ENCODE data around the gene MAMSTR. TPM values are rescaled to one million over a fixed set of nuclear protein-coding genes. Genes with fewer than 3 reads are reported as not detected.

MAMSTR gene
- total and polyA plus RNA-seq, 9 of the 15 experiments (the other 6 are each of a cell fraction or from before 2014, with no cell fraction given), result 0.08 to 1.00 (median 0.40) TPM; not detected in 1

DNA sequence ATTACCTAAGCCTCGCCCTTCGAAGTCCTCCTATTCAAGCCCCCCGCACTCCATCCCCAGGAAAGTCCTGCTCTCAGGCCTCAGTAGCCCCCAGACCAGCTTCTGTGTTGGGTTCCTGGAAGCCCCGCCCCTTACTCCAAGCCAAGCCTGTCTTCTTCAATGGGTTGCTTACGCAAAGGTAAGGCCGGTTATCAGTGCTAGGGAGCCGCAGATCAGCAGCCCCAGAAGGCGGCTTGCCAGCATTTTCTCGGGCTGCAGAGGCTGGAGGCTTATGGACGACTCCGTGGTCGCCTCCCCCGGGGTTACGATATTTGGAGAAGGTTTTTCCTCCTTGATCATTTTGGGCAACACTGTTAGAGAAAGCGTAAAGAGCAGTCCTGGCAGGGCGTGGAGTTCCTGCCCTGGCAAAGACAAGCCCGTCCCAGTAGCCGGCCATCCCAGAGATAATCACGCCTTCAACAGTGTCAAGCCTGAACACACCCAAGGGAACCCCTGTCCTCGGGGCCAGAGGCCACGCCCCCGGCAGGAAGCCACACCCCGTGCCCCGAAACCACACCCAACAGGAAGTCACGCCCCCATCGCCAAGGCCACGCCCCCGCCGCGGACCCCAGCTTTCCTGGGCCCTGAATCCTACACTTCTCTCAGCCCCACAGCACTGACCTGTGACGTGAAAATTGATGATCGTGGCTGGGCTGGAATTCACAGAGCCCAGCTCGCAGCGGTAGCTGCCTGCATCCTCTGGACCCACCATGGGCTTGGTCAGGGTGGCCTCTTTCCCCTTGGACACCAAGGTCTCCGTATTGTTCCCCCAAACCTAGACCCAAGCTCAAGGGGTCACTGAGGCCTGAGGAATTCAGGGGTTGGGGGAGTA is 21.8 kb upstream of the MAMSTR start (continued):
- no peak for TF ChIP-seq ZNF551 (CRISPR knock-in tag; IDR thresholded peaks at IDR 0.05)
- TF ChIP-seq SP2 (IDR thresholded peaks at IDR 0.05; ENCODE audit: extremely low read depth, low read depth, low read length, poor library complexity, severe bottlenecking), result no peak
- TF ChIP-seq, protein P1, sequence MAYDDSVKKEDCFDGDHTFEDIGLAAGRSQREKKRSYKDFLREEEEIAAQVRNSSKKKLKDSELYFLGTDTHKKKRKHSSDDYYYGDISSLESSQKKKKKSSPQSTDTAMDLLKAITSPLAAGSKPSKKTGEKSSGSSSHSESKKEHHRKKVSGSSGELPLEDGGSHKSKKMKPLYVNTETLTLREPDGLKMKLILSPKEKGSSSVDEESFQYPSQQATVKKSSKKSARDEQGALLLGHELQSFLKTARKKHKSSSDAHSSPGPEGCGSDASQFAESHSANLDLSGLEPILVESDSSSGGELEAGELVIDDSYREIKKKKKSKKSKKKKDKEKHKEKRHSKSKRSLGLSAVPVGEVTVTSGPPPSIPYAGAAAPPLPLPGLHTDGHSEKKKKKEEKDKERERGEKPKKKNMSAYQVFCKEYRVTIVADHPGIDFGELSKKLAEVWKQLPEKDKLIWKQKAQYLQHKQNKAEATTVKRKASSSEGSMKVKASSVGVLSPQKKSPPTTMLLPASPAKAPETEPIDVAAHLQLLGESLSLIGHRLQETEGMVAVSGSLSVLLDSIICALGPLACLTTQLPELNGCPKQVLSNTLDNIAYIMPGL (CRISPR knock-in tag; IDR thresholded peaks at IDR 0.05), result no peak
- TF ChIP-seq, protein P2, sequence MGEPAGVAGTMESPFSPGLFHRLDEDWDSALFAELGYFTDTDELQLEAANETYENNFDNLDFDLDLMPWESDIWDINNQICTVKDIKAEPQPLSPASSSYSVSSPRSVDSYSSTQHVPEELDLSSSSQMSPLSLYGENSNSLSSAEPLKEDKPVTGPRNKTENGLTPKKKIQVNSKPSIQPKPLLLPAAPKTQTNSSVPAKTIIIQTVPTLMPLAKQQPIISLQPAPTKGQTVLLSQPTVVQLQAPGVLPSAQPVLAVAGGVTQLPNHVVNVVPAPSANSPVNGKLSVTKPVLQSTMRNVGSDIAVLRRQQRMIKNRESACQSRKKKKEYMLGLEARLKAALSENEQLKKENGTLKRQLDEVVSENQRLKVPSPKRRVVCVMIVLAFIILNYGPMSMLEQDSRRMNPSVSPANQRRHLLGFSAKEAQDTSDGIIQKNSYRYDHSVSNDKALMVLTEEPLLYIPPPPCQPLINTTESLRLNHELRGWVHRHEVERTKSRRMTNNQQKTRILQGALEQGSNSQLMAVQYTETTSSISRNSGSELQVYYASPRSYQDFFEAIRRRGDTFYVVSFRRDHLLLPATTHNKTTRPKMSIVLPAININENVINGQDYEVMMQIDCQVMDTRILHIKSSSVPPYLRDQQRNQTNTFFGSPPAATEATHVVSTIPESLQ (CRISPR knock-in tag; IDR thresholded peaks at IDR 0.05), result 0 out of 2 replicates have a peak, but pooled peaks have one; percentile 59
- TF ChIP-seq FOXK2 (conservative IDR thresholded peaks at IDR 0.05 in 1 of 2, IDR thresholded peaks at IDR 0.05 in 1 of 2; ENCODE audit: low read depth in 2 of 2), result no peak; a peak in 2 of 4 replicates
- TF ChIP-seq, protein P3, sequence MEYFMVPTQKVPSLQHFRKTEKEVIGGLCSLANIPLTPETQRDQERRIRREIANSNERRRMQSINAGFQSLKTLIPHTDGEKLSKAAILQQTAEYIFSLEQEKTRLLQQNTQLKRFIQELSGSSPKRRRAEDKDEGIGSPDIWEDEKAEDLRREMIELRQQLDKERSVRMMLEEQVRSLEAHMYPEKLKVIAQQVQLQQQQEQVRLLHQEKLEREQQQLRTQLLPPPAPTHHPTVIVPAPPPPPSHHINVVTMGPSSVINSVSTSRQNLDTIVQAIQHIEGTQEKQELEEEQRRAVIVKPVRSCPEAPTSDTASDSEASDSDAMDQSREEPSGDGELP (CRISPR knock-in tag; IDR thresholded peaks at IDR 0.05; ENCODE audit: borderline replicate concordance), result peak; percentile 64; the same call in 1 of the 2 replicates
- TF ChIP-seq ZKSCAN3 (CRISPR knock-in tag; IDR thresholded peaks at IDR 0.05), result no peak
- peak; percentile 11; the same call in 1 of the 2 replicates for TF ChIP-seq ZSCAN32 (CRISPR knock-in tag; IDR thresholded peaks at IDR 0.05)
- no peak for TF ChIP-seq TAF15 (IDR thresholded peaks at IDR 0.05; ENCODE audit: low read depth, low read length)
- TF ChIP-seq ZNF583 (CRISPR knock-in tag; IDR thresholded peaks at IDR 0.05), result peak; percentile 51; the same call in 1 of the 2 replicates
- TF ChIP-seq TBP (optimal IDR thresholded peaks at IDR 0.05; ENCODE audit: low read depth, low read length), result peak; percentile 35
- TF ChIP-seq SRSF3 (IDR thresholded peaks at IDR 0.05; ENCODE audit: insufficient read depth, low read length), result no peak
- TF ChIP-seq, protein P4, sequence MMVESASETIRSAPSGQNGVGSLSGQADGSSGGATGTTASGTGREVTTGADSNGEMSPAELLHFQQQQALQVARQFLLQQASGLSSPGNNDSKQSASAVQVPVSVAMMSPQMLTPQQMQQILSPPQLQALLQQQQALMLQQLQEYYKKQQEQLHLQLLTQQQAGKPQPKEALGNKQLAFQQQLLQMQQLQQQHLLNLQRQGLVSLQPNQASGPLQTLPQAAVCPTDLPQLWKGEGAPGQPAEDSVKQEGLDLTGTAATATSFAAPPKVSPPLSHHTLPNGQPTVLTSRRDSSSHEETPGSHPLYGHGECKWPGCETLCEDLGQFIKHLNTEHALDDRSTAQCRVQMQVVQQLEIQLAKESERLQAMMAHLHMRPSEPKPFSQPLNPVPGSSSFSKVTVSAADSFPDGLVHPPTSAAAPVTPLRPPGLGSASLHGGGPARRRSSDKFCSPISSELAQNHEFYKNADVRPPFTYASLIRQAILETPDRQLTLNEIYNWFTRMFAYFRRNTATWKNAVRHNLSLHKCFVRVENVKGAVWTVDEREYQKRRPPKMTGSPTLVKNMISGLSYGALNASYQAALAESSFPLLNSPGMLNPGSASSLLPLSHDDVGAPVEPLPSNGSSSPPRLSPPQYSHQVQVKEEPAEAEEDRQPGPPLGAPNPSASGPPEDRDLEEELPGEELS (CRISPR knock-in tag; IDR thresholded peaks at IDR 0.05; ENCODE audit: borderline replicate concordance), result no peak
- TF ChIP-seq ZZZ3 (IDR thresholded peaks at IDR 0.05), result no peak
- no peak for TF ChIP-seq ZNF695 (CRISPR knock-in tag; IDR thresholded peaks at IDR 0.05)
- TF ChIP-seq ZFX (CRISPR knock-in tag; IDR thresholded peaks at IDR 0.05), result peak; percentile 66; the same call in 1 of the 2 replicates
- TF ChIP-seq RBM22 (IDR thresholded peaks at IDR 0.05; ENCODE audit: low read depth, low read length, poor library complexity, severe bottlenecking), result no peak
- TF ChIP-seq NRF1 (conservative IDR thresholded peaks at IDR 0.05 in 1 of 2, IDR thresholded peaks at IDR 0.05 in 1 of 2), result peak; percentile 51 to 63
- TF ChIP-seq ZNF282 (CRISPR knock-in tag; IDR thresholded peaks at IDR 0.05), result no peak
- TF ChIP-seq SMARCB1 (IDR thresholded peaks at IDR 0.05; ENCODE audit: insufficient read length, low read depth), result no peak
- TF ChIP-seq COPS2 (conservative IDR thresholded peaks at IDR 0.05), result no peak

All from K562 (cell line).